ENCODE measurements around the gene SLAIN2.

DNA sequence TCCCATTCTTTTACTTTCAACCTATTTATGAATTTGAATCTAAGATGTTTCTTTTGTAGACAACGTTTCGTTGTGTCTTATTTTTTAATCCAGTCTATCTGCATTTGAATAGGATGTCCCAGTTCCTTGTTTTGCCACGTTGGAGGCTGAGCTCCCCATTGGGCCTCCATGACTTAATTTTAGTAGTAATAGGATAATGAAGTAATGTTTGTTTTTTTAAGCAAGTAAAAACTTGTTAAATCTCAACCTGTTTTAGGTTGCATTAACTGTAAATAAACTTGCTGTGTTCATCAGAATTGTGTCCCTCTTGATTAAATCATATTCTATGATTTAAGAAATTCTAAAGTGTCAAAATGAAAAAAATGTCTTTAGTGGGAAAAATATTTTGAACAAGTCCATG is 25.3 kb downstream of the SLAIN2 start:
- TF ChIP-seq EZH2phosphoT487 (IDR thresholded peaks at IDR 0.05; ENCODE audit: unreplicated experiment) (no peak), ZNF331 (CRISPR knock-in tag; IDR thresholded peaks at IDR 0.05; ENCODE audit: low read depth) (no peak), POLR2AphosphoS5 (IDR thresholded peaks at IDR 0.05; ENCODE audit: low read depth) (no peak), ZNF114 (CRISPR knock-in tag; IDR thresholded peaks at IDR 0.05) (no peak), EZH2 (IDR thresholded peaks at IDR 0.05; ENCODE audit: low read depth, unreplicated experiment) (no peak)
- TF ChIP-seq, protein P1, sequence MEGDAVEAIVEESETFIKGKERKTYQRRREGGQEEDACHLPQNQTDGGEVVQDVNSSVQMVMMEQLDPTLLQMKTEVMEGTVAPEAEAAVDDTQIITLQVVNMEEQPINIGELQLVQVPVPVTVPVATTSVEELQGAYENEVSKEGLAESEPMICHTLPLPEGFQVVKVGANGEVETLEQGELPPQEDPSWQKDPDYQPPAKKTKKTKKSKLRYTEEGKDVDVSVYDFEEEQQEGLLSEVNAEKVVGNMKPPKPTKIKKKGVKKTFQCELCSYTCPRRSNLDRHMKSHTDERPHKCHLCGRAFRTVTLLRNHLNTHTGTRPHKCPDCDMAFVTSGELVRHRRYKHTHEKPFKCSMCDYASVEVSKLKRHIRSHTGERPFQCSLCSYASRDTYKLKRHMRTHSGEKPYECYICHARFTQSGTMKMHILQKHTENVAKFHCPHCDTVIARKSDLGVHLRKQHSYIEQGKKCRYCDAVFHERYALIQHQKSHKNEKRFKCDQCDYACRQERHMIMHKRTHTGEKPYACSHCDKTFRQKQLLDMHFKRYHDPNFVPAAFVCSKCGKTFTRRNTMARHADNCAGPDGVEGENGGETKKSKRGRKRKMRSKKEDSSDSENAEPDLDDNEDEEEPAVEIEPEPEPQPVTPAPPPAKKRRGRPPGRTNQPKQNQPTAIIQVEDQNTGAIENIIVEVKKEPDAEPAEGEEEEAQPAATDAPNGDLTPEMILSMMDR (conservative IDR thresholded peaks at IDR 0.05; ENCODE audit: low read depth in 2 of 2), result no peak
- TF ChIP-seq, protein P2, sequence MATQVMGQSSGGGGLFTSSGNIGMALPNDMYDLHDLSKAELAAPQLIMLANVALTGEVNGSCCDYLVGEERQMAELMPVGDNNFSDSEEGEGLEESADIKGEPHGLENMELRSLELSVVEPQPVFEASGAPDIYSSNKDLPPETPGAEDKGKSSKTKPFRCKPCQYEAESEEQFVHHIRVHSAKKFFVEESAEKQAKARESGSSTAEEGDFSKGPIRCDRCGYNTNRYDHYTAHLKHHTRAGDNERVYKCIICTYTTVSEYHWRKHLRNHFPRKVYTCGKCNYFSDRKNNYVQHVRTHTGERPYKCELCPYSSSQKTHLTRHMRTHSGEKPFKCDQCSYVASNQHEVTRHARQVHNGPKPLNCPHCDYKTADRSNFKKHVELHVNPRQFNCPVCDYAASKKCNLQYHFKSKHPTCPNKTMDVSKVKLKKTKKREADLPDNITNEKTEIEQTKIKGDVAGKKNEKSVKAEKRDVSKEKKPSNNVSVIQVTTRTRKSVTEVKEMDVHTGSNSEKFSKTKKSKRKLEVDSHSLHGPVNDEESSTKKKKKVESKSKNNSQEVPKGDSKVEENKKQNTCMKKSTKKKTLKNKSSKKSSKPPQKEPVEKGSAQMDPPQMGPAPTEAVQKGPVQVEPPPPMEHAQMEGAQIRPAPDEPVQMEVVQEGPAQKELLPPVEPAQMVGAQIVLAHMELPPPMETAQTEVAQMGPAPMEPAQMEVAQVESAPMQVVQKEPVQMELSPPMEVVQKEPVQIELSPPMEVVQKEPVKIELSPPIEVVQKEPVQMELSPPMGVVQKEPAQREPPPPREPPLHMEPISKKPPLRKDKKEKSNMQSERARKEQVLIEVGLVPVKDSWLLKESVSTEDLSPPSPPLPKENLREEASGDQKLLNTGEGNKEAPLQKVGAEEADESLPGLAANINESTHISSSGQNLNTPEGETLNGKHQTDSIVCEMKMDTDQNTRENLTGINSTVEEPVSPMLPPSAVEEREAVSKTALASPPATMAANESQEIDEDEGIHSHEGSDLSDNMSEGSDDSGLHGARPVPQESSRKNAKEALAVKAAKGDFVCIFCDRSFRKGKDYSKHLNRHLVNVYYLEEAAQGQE (IDR thresholded peaks at IDR 0.05; ENCODE audit: unreplicated experiment), result no peak
- TF ChIP-seq, protein P3, sequence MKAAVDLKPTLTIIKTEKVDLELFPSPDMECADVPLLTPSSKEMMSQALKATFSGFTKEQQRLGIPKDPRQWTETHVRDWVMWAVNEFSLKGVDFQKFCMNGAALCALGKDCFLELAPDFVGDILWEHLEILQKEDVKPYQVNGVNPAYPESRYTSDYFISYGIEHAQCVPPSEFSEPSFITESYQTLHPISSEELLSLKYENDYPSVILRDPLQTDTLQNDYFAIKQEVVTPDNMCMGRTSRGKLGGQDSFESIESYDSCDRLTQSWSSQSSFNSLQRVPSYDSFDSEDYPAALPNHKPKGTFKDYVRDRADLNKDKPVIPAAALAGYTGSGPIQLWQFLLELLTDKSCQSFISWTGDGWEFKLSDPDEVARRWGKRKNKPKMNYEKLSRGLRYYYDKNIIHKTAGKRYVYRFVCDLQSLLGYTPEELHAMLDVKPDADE (IDR thresholded peaks at IDR 0.05), result no peak

Measured in GM23338 (cell line).